Brain microvascular endothelial cell (primary cell): Measurements from ENCODE around the gene RPL27A.

ENCODE experiments used
- DNase-seq: peaks from one replicate; pipeline ENCODE4 v3.0.0-alpha.2; 2020
- H3K27ac ChIP-seq: fragments of 250-450 bp; sonication (Bioruptor Pico); 2 replicates; pipeline ENCODE4 v1.5.1; 2020; ENCODE audit warnings: mild to moderate bottlenecking, moderate library complexity
- H3K27me3 ChIP-seq: fragments of 250-450 bp; sonication (Bioruptor Pico); replicated peaks from 2 replicates; pipeline ENCODE4 v1.5.1; 2020; ENCODE audit warnings: mild to moderate bottlenecking
- H3K36me3 ChIP-seq: fragments of 250-450 bp; sonication (Bioruptor Pico); replicated peaks from 2 replicates; pipeline ENCODE4 v1.5.1; 2020; ENCODE audit warnings: mild to moderate bottlenecking
- H3K4me3 ChIP-seq: 2 replicates; pipeline ENCODE4 v1.5.1; 2011; ENCODE audit warnings: low read depth, mild to moderate bottlenecking, control low read depth, low read length, moderate library complexity
- CTCF ChIP-seq: IDR thresholded peaks from 2 replicates; pipeline ENCODE4 v1.5.1; 2011; ENCODE audit warnings: low read depth, mild to moderate bottlenecking, moderate library complexity, low read length, control low read depth, inconsistent platforms; ENCODE audit errors: missing control alignments
- in situ Hi-C: cut with HindIII; loops from 2 replicates; pipeline ENCODE4 v1.10.0; 2017; ENCODE audit warnings: low sequenced_read_pairs, low pct_ligation_motif_present

Gene RPL27A

DNA sequence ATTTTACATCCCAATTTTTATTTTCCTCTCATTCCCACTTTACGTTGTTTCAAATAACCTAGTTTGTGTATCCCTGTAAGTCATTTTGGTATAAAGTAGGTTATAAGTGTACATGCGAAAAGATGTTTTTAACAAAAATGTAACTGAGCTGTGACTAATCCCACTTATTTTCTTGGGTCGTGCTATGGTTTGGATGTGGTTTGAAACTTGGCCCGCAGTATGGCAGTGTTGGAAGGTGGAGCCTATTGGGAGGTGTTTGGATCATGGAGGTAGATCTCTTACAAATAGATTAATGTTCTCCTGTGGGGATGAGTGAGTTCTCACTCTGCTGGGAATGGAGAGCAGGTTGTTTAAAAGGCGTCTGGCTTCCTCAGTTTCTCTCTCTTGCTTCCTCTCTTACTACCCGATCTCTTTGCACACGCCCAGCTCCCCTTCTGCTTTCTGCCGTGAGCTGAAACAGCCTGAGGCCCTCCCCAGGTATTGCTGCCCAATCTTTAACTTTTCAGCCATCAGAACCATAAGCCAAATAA is 7.2 kb downstream of the RPL27A start:
- no peak for DNase-seq
- in situ Hi-C loops, result no loop called here
- no peaks in the 10 kb centered on the region for H3K27me3 ChIP-seq
- H3K36me3 ChIP-seq, result peaks cover 48% of the 10 kb centered on the region
- H3K27ac ChIP-seq, result no peak overlapping the region
- no peak for TF ChIP-seq CTCF
- no peak overlapping the region for H3K4me3 ChIP-seq

DNA sequence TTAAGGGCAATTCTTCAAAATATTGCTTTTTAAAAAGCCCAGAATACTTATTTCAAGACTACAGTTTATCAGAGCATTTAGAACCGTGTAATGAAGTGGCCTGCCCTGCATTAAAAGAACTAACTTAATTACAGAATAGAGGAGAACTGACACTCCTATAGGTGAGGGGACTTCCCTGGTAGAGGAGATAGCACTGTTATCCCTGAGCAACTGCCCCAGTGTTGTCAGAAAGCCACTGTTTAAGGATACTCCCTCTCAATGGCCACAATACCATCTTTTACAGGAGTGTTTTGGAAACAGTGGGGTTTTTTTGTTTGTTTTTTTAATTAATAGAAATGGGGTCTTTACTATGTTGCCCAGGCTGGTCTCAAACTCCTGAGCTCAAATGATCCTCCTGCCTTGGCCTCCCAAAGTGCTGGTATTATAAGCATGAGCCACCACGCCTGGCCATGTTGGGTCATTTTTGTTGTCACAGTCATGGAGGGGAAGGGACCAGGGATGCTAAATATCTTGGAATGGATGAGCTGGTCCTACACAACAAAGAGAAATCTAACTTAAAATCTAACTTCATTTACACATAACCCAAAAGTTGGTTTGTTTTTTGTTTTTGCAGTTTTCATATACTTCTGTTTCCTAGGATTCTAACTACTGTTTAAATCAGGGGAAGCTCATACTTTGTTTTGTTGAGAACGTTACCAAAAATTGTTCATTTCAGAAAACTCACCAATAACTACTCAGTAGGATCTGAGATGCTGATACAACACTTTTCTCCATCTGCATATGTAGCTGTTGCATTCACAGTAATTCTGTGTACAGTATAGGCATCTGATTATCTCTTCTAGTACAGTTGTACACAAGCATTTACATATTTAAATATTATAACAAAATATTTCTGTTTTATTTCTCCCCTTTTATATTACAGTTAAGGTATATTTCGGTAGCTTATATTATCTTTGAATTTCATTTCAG is 8.1 kb downstream of the RPL27A start:
- H3K27ac ChIP-seq, result no peak overlapping the region
- in situ Hi-C loops, result no loop called here
- H3K27me3 ChIP-seq, result no peaks in the 10 kb centered on the region

DNA sequence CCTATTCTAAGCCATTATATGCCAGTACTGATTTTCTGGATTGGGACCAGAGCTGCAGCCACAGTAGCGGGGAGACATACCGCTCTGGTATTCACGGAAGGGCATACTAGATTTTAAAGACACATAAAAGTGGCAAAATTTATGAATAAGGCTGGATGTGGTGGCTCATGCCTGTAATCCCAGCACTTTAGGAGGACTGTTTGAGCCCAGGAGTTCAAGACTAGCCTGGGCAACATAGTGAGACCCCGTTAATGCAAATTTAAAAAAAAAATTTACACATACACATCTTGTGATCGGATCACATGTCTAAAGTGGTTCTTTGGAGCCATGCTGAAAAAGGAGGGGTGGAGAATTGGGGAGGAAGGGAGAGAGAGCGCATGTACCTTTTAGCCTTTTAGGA is 9.0 kb downstream of the RPL27A start:
- H3K27ac ChIP-seq, result no peak overlapping the region
- peaks cover 41% of the 10 kb centered on the region for H3K36me3 ChIP-seq
- H3K4me3 ChIP-seq, result no peak overlapping the region
- DNase-seq, result no peak
- no peaks in the 10 kb centered on the region for H3K27me3 ChIP-seq
- no peak for TF ChIP-seq CTCF
- in situ Hi-C loops, result no loop called here

More for the DNA sequence above, 8.1 kb downstream of the RPL27A start:
- no peak for DNase-seq
- no peak overlapping the region for H3K4me3 ChIP-seq
- TF ChIP-seq CTCF, result no peak
- H3K36me3 ChIP-seq, result peaks cover 46% of the 10 kb centered on the region

DNA sequence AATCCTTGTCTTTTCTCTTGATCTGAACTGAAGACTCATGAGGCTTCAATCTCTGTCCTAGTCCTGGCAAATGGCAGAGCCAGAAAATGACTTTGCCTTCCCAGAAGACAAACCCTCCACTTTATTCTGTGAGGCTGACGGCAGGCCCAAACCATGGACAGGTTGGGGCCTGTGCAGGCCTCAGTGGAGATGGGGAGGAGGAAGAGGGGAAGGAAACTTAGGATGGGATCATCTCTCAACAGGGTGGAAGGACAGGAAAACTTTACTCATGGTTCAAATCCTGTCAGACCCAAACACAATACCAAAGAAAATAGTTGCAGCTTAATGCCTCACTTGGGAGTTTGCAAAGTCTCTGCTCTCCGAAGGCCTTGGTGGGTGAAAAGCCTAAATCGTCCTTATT is 9.8 kb downstream of the RPL27A start:
- no peak overlapping the region for H3K4me3 ChIP-seq
- TF ChIP-seq CTCF, result no peak
- in situ Hi-C loops, result no loop called here
- H3K27ac ChIP-seq, result no peak overlapping the region
- H3K36me3 ChIP-seq, result peaks cover 40% of the 10 kb centered on the region
- H3K27me3 ChIP-seq, result no peaks in the 10 kb centered on the region
- DNase-seq, result no peak

GRCh38 chr11:8693010-8693551 is 10.5 kb downstream of the RPL27A start:
- no peak for TF ChIP-seq CTCF
- in situ Hi-C loops, result no loop called here
- Histone ChIP-seq H3K4me3 (no peak overlapping the region), H3K27me3 (no peaks in the 10 kb centered on the region), H3K27ac (no peak overlapping the region), H3K36me3 (peaks cover 40% of the 10 kb centered on the region)
- peak; percentile 48 for DNase-seq
